Large intestine (tissue), 3 donors: ENCODE results near the gene CD300H. TPM values are rescaled to one million over a fixed set of nuclear protein-coding genes. Genes with fewer than 3 reads are reported as not detected.

Experiments used
- DNase-seq, 2 donors: peaks; one replicate each; pipeline versions ENCODE4 v3.0.0 to v3.0.0-alpha.2; 2013
- H3K27ac ChIP-seq: one replicate; pipeline ENCODE4 v1.5.1; 2013; ENCODE audit warnings: low read length
- H3K27me3 ChIP-seq: 2 replicates; pipeline ENCODE4 v1.6.1; 2013; ENCODE audit warnings: low read length; ENCODE audit not compliant: control insufficient read depth, insufficient read depth
- H3K36me3 ChIP-seq: 2 replicates; pipeline ENCODE4 v1.6.1; 2013; ENCODE audit warnings: low read length; ENCODE audit not compliant: control insufficient read depth, insufficient read depth
- H3K4me1 ChIP-seq: one replicate; pipeline ENCODE4 v1.6.1; 2013; ENCODE audit warnings: low read length; ENCODE audit not compliant: control insufficient read depth, insufficient read depth
- H3K4me3 ChIP-seq: one replicate; pipeline ENCODE4 v1.5.1; 2013; ENCODE audit warnings: low read length
- H3K9me3 ChIP-seq: one replicate; pipeline ENCODE4 v1.6.1; 2013; ENCODE audit warnings: mild to moderate bottlenecking, low read depth, low read length, moderate library complexity; ENCODE audit not compliant: control insufficient read depth
- WGBS: methylation state at CpG from one replicate; pipeline ENCODE4 v1.1.5; 2013; ENCODE audit warnings: low lambda C conversion rate; ENCODE audit not compliant: insufficient coverage; 5-methylcytosine and 5-hydroxymethylcytosine counted together
- polyA plus RNA-seq: library from polyadenylated mRNA; unstranded; fragments of 120-200 nt; gene quantifications from one replicate; pipeline ENCODE4 v1.2.1, GENCODE V29; 2013

The CD300H gene
- polyA plus RNA-seq, 1 donor = 0.15 TPM

DNA sequence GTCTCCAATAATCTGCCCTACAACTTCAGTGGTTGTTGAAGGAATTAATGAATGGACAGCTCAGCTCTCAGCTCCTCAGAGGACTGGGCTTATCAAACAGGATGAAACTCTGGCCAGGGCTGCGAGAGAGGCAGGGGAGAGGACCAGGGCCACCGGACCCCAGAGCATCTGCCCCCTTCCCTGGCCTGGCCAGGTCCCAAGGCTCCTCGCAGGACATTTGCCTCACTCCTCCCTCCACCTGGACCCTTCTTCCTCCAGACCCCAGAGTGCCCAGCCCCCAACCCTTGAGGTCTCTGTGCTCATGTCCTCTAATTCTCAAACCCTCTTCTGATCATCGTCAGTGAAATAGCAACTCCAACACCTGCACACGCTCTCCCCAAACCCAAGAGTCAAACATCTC lies 25.1 kb downstream of the CD300H start:
- DNase-seq = no peak
- Histone ChIP-seq H3K27me3 (no peaks in the 10 kb centered on the region), H3K4me1 (no peaks in the 10 kb centered on the region), H3K36me3 (no peaks in the 10 kb centered on the region), H3K9me3 (no peaks in the 10 kb centered on the region), H3K4me3 (no peak overlapping the region), H3K27ac (no peak overlapping the region)
- WGBS = no CpG with 5 or more reads among the region's 5 CpGs

DNA sequence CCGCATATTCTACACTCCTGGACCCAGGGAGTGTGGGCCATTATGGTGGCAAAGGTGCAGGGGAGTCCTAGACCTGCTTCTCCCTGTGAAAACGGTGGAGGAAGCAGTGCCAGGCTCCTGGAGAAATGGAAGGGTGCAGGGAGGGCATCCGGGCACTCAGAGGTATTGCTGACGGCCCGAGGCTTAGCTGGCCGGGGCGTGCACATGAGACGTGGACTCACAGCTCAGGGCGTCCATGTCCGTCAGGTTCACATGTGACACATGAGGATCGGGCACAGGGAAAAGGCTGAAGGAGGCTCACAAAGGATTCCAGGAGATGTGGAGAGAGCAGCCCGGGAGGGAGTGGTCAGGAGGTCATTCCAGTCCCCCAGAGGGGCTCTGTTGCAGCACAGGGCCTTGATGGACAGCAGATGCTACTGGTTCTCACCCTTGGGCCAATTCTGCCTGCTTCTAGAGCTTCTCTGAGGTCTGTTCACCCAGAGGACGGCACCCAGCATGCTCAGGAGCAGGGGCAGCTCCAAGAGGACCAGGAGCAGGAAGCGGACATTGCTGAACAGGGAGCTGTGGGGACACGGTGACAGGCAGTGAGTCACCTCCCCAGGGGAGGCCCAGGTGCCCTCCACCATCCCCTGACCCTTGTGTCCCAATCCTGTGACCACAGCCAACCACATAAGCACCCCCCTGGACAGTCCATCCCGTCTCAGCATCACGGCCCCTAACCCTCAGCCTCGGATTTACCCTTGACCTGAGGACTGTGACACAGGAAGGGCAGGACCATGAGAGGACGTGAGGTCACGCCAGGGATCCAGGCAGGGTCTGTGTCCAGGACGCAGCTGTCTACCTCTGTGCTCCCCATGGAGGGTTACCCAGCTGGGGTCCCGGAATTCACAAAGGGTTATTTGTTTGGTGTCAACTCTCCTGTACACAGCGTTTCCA lies 25.9 kb downstream of the CD300H start:
- H3K36me3 ChIP-seq = no peaks in the 10 kb centered on the region
- no CpG with 5 or more reads among the region's 23 CpGs for WGBS
- no peak for DNase-seq
- no peaks in the 10 kb centered on the region for H3K27me3 ChIP-seq
- H3K4me3 ChIP-seq = no peak overlapping the region
- H3K27ac ChIP-seq = no peak overlapping the region
- no peaks in the 10 kb centered on the region for H3K9me3 ChIP-seq
- no peaks in the 10 kb centered on the region for H3K4me1 ChIP-seq

GRCh38 chr17:74539281-74539820 lies 28.0 kb downstream of the CD300H start:
- no peaks in the 10 kb centered on the region for H3K9me3 ChIP-seq
- WGBS = 60% methylated on average over 2 of the region's 10 CpGs
- H3K27ac ChIP-seq = no peak overlapping the region
- H3K27me3 ChIP-seq = no peaks in the 10 kb centered on the region
- no peaks in the 10 kb centered on the region for H3K36me3 ChIP-seq
- DNase-seq = no peak
- no peak overlapping the region for H3K4me3 ChIP-seq
- H3K4me1 ChIP-seq = no peaks in the 10 kb centered on the region

DNA sequence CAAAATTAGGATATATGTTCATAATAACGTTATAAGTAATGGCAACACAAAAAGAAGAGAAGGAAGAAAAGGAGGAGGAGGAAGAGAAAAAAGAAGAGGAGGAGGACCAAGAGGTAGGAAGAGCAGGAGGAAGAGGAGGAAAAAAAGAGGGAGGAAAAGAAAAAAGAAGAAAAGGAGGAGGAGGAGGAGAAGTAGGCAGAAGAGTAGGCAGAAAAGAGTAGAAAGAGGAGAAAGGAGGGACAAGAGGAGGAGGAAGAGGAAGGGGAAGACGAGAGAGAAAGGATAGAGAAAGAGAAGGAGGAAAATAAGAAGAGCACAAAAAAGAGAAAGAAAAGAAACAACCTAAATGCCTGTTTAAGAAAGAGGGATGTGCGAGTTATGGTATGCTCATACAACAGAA lies 30.4 kb downstream of the CD300H start:
- 83% methylated on average over 2 of the region's 3 CpGs for WGBS
- no peak overlapping the region for H3K4me3 ChIP-seq
- no peak overlapping the region for H3K27ac ChIP-seq
- no peaks in the 10 kb centered on the region for H3K4me1 ChIP-seq
- DNase-seq = no peak
- no peaks in the 10 kb centered on the region for H3K9me3 ChIP-seq
- H3K36me3 ChIP-seq = no peaks in the 10 kb centered on the region
- H3K27me3 ChIP-seq = no peaks in the 10 kb centered on the region

- H3K36me3 ChIP-seq = no peaks in the 10 kb centered on the region
- H3K27me3 ChIP-seq = no peaks in the 10 kb centered on the region
- H3K9me3 ChIP-seq = no peaks in the 10 kb centered on the region
- H3K4me3 ChIP-seq = no peak overlapping the region
- DNase-seq = no peak
- no peak overlapping the region for H3K27ac ChIP-seq
- WGBS = 92% methylated on average over 2 of the region's 10 CpGs
- no peaks in the 10 kb centered on the region for H3K4me1 ChIP-seq
Observed at GRCh38 chr17:74532115-74532514, 35.2 kb downstream of the CD300H start.

DNA sequence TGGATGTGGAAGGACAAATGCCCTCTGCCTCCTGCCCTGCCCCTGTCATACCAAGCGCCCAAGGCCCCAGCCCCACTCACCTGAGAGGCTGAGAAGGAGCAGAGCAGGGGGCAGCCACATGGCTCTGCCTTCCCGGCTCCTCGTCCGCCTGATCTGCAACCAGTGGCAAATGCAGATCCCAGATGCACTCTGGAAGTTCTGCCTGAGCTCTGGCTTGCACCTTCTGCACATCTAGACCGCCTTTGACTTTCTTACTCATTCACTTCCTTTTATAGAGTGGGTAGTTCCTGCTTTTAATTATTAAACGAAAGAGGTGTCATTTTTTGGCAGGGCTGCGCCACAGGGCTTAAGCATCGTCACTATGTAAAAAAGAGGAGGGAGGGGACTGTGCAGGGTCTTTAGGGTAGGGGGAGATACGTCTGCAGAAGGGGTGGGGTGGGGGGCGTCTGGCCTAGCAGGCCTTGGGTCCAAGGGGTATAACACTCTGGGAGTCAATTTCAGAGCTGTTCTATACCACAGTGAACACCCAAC lies 36.0 kb downstream of the CD300H start, which contains the start of gene CD300LB:
TSS of gene CD300LB (minus strand) at position 245 of the 531 bp plus-strand sequence. CDS start at position 120, 125 bp downstream.
- no peaks in the 10 kb centered on the region for H3K27me3 ChIP-seq
- WGBS = no CpG with 5 or more reads among the region's 10 CpGs
- no peaks in the 10 kb centered on the region for H3K9me3 ChIP-seq
- no peak within 1 kb of the TSS for H3K4me3 ChIP-seq
- H3K4me1 ChIP-seq = no peaks in the 10 kb centered on the region
- H3K36me3 ChIP-seq = no peaks in the 10 kb centered on the region
- no peak within 1 kb of the TSS for H3K27ac ChIP-seq
- DNase-seq = no peak

DNA sequence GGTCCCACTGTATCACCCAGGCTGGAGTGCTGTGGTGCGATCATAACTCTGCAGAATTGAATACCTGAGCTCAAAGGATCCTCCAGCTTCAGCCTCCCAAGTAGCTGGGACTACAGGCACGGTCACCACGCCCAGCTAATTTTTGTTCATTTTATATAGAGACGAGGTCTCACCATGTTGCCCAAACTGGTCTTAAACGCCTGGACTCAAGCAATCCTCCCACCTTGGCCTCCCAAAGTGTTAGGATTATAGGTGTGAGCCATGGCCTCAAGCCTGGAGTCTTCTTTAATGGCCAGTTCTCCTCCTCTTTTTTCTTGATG lies 36.5 kb downstream of the CD300H start:
- DNase-seq = no peak
- Histone ChIP-seq H3K27ac (no peak overlapping the region), H3K9me3 (no peaks in the 10 kb centered on the region), H3K4me1 (no peaks in the 10 kb centered on the region), H3K27me3 (no peaks in the 10 kb centered on the region), H3K4me3 (no peak overlapping the region), H3K36me3 (no peaks in the 10 kb centered on the region)
- WGBS = 100% methylated on average over 1 of the region's 5 CpGs

DNA sequence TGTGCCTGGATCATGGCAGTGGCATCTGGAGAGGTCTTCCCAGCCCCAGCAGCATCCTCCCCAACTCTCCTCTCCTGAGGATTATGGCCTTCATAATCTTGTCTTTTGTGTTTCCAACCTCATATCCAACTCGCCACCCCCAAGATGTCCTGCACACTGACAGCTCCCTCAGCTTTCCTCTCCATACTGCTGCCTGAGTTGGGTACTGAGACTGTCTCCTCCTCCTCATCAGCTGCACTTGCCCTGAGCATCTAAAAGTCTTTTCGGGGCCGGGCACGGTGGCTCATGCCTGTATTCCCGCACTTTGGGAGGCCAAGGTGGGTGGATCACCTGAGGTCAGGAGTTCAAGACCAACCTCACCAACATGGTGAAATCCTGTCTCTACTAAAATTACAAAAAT lies 38.1 kb downstream of the CD300H start:
- H3K4me3 ChIP-seq = no peak overlapping the region
- no peaks in the 10 kb centered on the region for H3K9me3 ChIP-seq
- H3K36me3 ChIP-seq = no peaks in the 10 kb centered on the region
- H3K4me1 ChIP-seq = no peaks in the 10 kb centered on the region
- WGBS = no CpG with 5 or more reads among the region's 5 CpGs
- DNase-seq = no peak
- no peak overlapping the region for H3K27ac ChIP-seq
- no peaks in the 10 kb centered on the region for H3K27me3 ChIP-seq

DNA sequence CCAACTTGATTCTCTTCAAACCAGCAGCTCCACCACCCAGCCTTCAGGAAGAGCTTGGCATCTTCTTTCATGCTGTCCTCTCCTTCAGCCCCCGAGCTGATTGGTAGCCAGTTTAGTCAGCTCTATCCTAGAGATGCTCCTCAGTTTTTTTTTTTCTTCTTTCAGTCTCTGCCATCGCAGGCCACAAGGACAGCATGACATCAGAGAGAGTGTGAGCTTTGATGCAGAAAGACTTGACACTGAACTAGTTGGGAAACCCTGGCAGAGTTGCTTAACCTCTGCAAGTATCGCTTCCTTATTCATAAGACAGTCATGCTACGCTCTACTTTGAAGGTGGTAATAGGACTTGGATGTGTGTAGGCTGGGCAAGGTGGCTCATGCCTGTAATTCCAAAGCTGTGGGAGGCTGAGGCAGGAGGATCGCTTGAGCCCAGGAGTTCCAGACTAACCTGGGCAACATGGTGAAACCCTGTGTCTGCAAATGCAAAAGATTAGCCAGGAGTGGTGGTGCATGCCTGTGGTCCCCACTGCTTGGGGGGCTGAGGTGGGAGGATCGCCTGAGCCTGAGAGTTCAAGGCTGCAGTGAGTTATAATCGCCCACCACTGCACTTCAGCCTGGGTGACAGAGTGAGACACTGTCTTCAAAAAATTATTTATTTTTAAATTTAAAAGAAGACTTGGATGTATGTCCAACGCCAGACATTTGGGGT lies 38.7 kb downstream of the CD300H start:
- no peaks in the 10 kb centered on the region for H3K36me3 ChIP-seq
- no peak overlapping the region for H3K27ac ChIP-seq
- no peaks in the 10 kb centered on the region for H3K9me3 ChIP-seq
- H3K4me3 ChIP-seq = no peak overlapping the region
- no peaks in the 10 kb centered on the region for H3K27me3 ChIP-seq
- no peak for DNase-seq
- H3K4me1 ChIP-seq = no peaks in the 10 kb centered on the region
- WGBS = 60% methylated on average over 1 of the region's 8 CpGs

GRCh38 chr17:74527756-74528155 lies 39.6 kb downstream of the CD300H start:
- H3K9me3 ChIP-seq = no peaks in the 10 kb centered on the region
- DNase-seq = no peak
- H3K4me1 ChIP-seq = no peaks in the 10 kb centered on the region
- no peaks in the 10 kb centered on the region for H3K27me3 ChIP-seq
- WGBS = no CpG with 5 or more reads among the region's 8 CpGs
- no peaks in the 10 kb centered on the region for H3K36me3 ChIP-seq
- no peak overlapping the region for H3K4me3 ChIP-seq
- no peak overlapping the region for H3K27ac ChIP-seq
